PFSK-1 (cell line): ENCODE data around the gene IGSF21.

Source experiments
- POLR2AphosphoS5 ChIP-seq: IDR thresholded peaks from 2 replicates; pipeline ENCODE4 v1.6.1; 2012; ENCODE audit warnings: low read depth, mild to moderate bottlenecking, control low read depth, low read length, moderate library complexity
- TF ChIP-seq, protein P1 (sequence below), 2 experiments: IDR thresholded peaks; 2 replicates each; pipeline versions ENCODE4 v1.6.1 to v1.8.0; 2011 to 2012; ENCODE audit warnings: low read depth in 2 of 2, low read length in 2 of 2, control low read depth in 1 of 2, inconsistent platforms in 1 of 2, mild to moderate bottlenecking in 1 of 2, moderate library complexity in 1 of 2; ENCODE audit not compliant: insufficient read depth in 1 of 2

DNA sequence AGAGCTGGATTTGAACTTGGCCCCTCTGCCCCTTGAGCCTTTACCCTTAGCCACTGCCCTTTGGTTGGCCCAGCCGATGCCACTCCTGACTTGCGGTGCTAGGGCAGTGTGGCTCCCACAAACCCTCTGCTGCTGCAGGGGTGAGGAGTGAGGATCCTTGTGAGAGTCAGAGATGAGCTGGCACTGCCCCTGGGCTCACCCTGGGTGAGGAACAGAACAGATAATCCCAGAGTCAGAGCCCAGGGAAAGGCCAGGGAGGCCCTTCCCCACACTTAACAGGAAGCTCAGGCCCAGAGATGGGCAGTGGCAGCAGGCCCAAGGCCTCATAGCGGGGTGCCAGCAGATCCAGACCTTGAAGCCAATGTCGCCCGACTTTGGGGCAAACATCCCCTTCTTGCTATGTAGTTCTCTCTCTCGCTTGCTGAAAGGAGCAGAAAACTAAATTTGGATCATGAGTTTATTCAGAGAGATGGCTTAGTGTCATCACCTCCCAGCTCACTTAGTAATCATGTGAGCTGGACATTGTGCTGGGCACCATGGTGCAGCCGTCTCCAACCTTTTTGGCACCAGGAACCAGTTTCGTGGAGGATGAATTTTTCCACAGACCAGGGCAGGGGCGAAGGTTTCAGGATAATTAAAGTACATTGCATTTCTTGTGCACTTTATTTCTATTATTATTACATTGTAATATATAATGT, 81.4 kb downstream of the IGSF21 start:
- TF ChIP-seq, protein P1, sequence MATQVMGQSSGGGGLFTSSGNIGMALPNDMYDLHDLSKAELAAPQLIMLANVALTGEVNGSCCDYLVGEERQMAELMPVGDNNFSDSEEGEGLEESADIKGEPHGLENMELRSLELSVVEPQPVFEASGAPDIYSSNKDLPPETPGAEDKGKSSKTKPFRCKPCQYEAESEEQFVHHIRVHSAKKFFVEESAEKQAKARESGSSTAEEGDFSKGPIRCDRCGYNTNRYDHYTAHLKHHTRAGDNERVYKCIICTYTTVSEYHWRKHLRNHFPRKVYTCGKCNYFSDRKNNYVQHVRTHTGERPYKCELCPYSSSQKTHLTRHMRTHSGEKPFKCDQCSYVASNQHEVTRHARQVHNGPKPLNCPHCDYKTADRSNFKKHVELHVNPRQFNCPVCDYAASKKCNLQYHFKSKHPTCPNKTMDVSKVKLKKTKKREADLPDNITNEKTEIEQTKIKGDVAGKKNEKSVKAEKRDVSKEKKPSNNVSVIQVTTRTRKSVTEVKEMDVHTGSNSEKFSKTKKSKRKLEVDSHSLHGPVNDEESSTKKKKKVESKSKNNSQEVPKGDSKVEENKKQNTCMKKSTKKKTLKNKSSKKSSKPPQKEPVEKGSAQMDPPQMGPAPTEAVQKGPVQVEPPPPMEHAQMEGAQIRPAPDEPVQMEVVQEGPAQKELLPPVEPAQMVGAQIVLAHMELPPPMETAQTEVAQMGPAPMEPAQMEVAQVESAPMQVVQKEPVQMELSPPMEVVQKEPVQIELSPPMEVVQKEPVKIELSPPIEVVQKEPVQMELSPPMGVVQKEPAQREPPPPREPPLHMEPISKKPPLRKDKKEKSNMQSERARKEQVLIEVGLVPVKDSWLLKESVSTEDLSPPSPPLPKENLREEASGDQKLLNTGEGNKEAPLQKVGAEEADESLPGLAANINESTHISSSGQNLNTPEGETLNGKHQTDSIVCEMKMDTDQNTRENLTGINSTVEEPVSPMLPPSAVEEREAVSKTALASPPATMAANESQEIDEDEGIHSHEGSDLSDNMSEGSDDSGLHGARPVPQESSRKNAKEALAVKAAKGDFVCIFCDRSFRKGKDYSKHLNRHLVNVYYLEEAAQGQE (IDR thresholded peaks at IDR 0.05; ENCODE audit: insufficient read depth in 1 of 2, low read depth in 2 of 2, low read length in 2 of 2), result no peak
- no peak for TF ChIP-seq POLR2AphosphoS5
